Adrenal gland (tissue), 5 donors: ENCODE data around the gene DYSF.

Experiments
- CTCF ChIP-seq, 6 experiments: fragments of 450-650 bp in 4 of 6; fragments of 200-600 bp in 2 of 6; sonication (generic) in 1 of 6; IDR thresholded peaks; 1 replicate in 5 of 6; 2 replicates in 1 of 6; pipeline versions ENCODE4 v1.5.1 to v1.8.0; 2016 to 2021; ENCODE audit warnings: antibody characterized with exemption in 6 of 6, mild to moderate bottlenecking in 2 of 6, moderate library complexity in 1 of 6
- POLR2A ChIP-seq, 2 donors: fragments of 450-650 bp; IDR thresholded peaks; one replicate each; pipeline ENCODE4 v1.6.1; 2017; ENCODE audit warnings: antibody characterized with exemption in 2 of 2, mild to moderate bottlenecking in 2 of 2, moderate library complexity in 1 of 2
- donor health status: DM: no; HTN: no; CAD: no.

- no peak for TF ChIP-seq CTCF (IDR thresholded peaks at IDR 0.05)
- TF ChIP-seq POLR2A (IDR thresholded peaks at IDR 0.05): no peak
Measured at GRCh38 chr2:71606244-71606643, 152.9 kb downstream of the DYSF start.
